T47D (cell line): ENCODE results near the gene SLC35B4.

Experiments
- DNase-seq, 2 experiments: peaks; one replicate each; pipeline versions ENCODE4 v3.0.0 to v3.0.0-alpha.2; 2011 to 2012; ENCODE audit warnings: low read depth in 1 of 2, low spot score in 1 of 2
- JUND ChIP-seq: IDR thresholded peaks from 2 replicates; pipeline ENCODE4 v1.6.1; 2012; ENCODE audit warnings: low read depth
- in situ Hi-C: cut with HindIII; loops from 2 replicates; pipeline ENCODE4 v1.10.0; 2016; ENCODE audit warnings: low sequenced_read_pairs, low pct_unique_long_range_greater_than_20kb

Gene SLC35B4

GRCh38 chr7:134327896-134328295 is 11.2 kb upstream of the SLC35B4 start:
- TF ChIP-seq JUND = no peak
- in situ Hi-C loops = no loop called here
- DNase-seq = peak in 1 of 2 experiments; percentile 35

- TF ChIP-seq JUND = no peak
- DNase-seq = no peak
- in situ Hi-C loops = no loop called here
Observed at GRCh38 chr7:134324107-134324506, 7.4 kb upstream of the SLC35B4 start.

GRCh38 chr7:134320201-134320600 is 3.5 kb upstream of the SLC35B4 start:
- no peak for DNase-seq
- no peak for TF ChIP-seq JUND
- in situ Hi-C loops = no loop called here

GRCh38 chr7:134318443-134318842 is 1.7 kb upstream of the SLC35B4 start:
- TF ChIP-seq JUND = no peak
- in situ Hi-C loops = no loop called here
- no peak for DNase-seq

GRCh38 chr7:134317434-134317833 is 704 bp upstream of the SLC35B4 start:
- TF ChIP-seq JUND = no peak
- in situ Hi-C loops = no loop called here
- DNase-seq = peak in 1 of 2 experiments; percentile 5

GRCh38 chr7:134315679-134316538 is 821 bp downstream of the SLC35B4 start:
- TF ChIP-seq JUND = no peak
- in situ Hi-C loops = no loop called here
- peak in 1 of 2 experiments; percentile 3 for DNase-seq

- TF ChIP-seq JUND = no peak
- in situ Hi-C loops = no loop called here
- no peak for DNase-seq
Observed at GRCh38 chr7:134313543-134313942, 3.2 kb downstream of the SLC35B4 start.

GRCh38 chr7:134312717-134313116 is 4.0 kb downstream of the SLC35B4 start:
- in situ Hi-C loops = no loop called here
- no peak for TF ChIP-seq JUND

GRCh38 chr7:134311807-134312206 is 4.9 kb downstream of the SLC35B4 start:
- in situ Hi-C loops = no loop called here
- TF ChIP-seq JUND = no peak
- DNase-seq = no peak

More at GRCh38 chr7:134312717-134313116, 4.0 kb downstream of the SLC35B4 start:
- no peak for DNase-seq

- in situ Hi-C loops = no loop called here
- no peak for TF ChIP-seq JUND
- no peak for DNase-seq
Observed at GRCh38 chr7:134308548-134308947, 8.2 kb downstream of the SLC35B4 start.

- no peak for DNase-seq
- TF ChIP-seq JUND = no peak
- in situ Hi-C loops = no loop called here
Observed at GRCh38 chr7:134307320-134307719, 9.4 kb downstream of the SLC35B4 start.

- in situ Hi-C loops = no loop called here
- no peak for DNase-seq
- TF ChIP-seq JUND = no peak
Observed at GRCh38 chr7:134302120-134302519, 14.6 kb downstream of the SLC35B4 start.

- DNase-seq = no peak
- in situ Hi-C loops = no loop called here
- no peak for TF ChIP-seq JUND
Observed at GRCh38 chr7:134301592-134301991, 15.1 kb downstream of the SLC35B4 start.
